ENCODE results near the gene TRPC4.

The TRPC4 gene

DNA sequence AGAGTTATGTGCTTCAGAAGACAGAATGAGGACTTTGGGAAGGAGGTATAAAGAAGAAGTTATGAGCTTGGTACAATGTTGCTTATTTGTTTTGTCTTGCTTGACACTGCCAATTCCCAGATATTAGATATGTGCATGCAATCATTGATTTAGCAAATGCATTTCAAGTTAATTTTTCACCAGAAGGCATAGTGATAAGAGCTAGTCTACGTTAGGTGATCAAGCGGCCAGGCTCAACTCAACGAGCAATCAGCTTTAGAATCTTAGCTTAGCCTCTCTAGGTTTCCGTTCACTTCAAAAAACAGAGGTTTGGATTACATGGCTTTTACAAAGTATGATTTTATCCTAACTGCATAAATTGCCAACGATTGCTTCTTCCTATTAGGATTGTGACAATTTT is 189.4 kb downstream of the TRPC4 start:
- Mint-ChIP-seq H3K36me3 (no peaks in the 10 kb centered on the region), H3K4me1 (no peaks in the 10 kb centered on the region), H3K4me3 (no peak overlapping the region), H3K9me3 (no peaks in the 10 kb centered on the region), H3K27me3 (no peaks in the 10 kb centered on the region), H3K27ac (no peak overlapping the region)
- no peak for ATAC-seq (replicated peaks)
- DNase-seq = no peak

DNA sequence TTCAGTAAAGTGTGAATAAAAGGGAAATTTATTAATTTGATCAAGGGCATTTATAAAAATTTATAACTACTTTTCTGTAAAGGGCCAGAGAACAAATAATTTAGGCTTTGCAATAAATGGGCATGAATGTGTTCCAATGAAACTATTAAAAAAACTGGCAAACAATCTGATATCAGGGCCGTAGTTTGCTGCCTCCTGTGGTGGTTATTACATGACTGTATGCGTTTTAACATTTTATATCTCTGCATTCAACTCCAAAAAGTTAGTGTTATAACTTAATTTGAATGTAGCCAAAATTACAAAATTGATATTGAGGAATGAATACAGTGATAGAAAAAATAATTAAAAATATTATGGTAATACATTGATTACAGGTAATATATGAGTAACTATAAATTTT is 190.5 kb downstream of the TRPC4 start:
- ATAC-seq (replicated peaks) (no peak), DNase-seq (no peak)
- no peak overlapping the region for H3K27ac Mint-ChIP-seq
- H3K4me1 Mint-ChIP-seq = no peaks in the 10 kb centered on the region
- H3K36me3 Mint-ChIP-seq = no peaks in the 10 kb centered on the region
- H3K27me3 Mint-ChIP-seq = no peaks in the 10 kb centered on the region
- H3K4me3 Mint-ChIP-seq = no peak overlapping the region
- no peaks in the 10 kb centered on the region for H3K9me3 Mint-ChIP-seq

GRCh38 chr13:37669845-37670244 is 199.7 kb downstream of the TRPC4 start:
- DNase-seq = no peak
- H3K27ac Mint-ChIP-seq = no peak overlapping the region
- no peaks in the 10 kb centered on the region for H3K36me3 Mint-ChIP-seq
- no peaks in the 10 kb centered on the region for H3K27me3 Mint-ChIP-seq
- H3K9me3 Mint-ChIP-seq = peaks cover 0 to 6% of the 10 kb centered on the region in 2 donors
- ATAC-seq (replicated peaks) = no peak
- no peak overlapping the region for H3K4me3 Mint-ChIP-seq
- no peaks in the 10 kb centered on the region for H3K4me1 Mint-ChIP-seq

DNA sequence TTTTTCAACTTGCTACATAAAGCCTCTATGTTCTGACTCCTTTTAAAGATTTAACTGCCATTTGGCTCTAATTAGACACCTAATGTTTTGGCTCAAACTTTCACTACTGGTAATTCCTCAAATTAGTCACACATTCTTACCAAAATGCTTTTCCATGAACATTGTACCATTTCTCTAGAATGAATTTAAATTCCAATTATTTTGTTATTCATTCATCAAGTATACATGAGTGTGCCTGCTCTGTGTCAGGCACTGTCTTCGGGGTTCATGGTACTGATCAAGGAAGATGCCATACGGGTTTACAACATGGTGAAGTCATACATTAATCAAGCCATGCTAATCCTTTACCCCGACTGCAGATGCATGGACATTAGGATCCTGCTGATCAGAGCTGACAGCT is 201.9 kb downstream of the TRPC4 start:
- Mint-ChIP-seq H3K4me1 (no peaks in the 10 kb centered on the region), H3K27me3 (no peaks in the 10 kb centered on the region), H3K36me3 (no peaks in the 10 kb centered on the region), H3K4me3 (no peak overlapping the region), H3K27ac (no peak overlapping the region), H3K9me3 (peaks cover 0 to 6% of the 10 kb centered on the region in 2 donors)
- no peak for ATAC-seq (replicated peaks)
- DNase-seq = no peak

GRCh38 chr13:37666036-37666435 is 203.5 kb downstream of the TRPC4 start:
- Mint-ChIP-seq H3K36me3 (no peaks in the 10 kb centered on the region), H3K27ac (no peak overlapping the region), H3K27me3 (no peaks in the 10 kb centered on the region), H3K9me3 (peaks cover 0 to 6% of the 10 kb centered on the region in 2 donors), H3K4me1 (no peaks in the 10 kb centered on the region), H3K4me3 (no peak overlapping the region)
- ATAC-seq (replicated peaks) (no peak), DNase-seq (no peak)

DNA sequence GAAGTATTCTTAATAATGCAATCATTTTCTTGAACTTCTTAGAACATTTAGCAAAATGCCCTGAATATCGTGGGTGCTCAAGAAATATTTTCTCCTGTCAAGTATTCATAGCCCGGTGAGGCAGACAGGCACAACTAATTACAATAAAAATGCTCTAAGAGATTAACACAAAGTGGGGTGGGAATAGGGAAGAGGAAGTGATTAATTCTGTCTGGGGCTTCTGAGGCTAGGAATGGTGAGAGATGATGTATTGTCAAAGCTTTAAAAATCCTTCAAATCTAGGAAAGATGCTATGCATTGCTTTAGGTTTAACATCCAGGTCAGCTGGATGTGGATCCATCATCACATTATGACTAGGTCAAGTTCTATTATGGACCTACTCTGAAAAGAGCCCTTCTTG is 204.2 kb downstream of the TRPC4 start:
- no peak overlapping the region for H3K27ac Mint-ChIP-seq
- no peak overlapping the region for H3K4me3 Mint-ChIP-seq
- H3K36me3 Mint-ChIP-seq = no peaks in the 10 kb centered on the region
- no peaks in the 10 kb centered on the region for H3K27me3 Mint-ChIP-seq
- H3K9me3 Mint-ChIP-seq = peaks cover 0 to 6% of the 10 kb centered on the region in 2 donors
- ATAC-seq (replicated peaks) = no peak
- no peak for DNase-seq
- no peaks in the 10 kb centered on the region for H3K4me1 Mint-ChIP-seq

DNA sequence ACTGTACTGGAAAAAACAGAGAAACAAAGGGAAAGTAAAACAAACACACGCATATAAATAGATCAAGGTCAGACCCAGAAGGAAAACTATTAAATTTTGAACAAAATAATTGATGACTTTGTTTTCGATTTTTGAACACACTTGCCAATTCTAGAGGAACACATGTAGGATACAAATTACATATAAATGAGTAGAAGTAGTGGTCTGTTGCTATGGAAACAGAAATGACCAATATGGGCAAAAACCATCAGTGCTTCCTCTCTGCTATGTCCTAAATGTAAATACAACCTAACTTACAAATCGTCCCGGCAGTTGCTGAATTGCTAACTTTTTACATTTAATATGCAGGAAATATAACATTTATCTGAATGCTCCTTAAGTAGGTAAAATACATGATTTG is 205.8 kb downstream of the TRPC4 start:
- peaks cover 0 to 6% of the 10 kb centered on the region in 2 donors for H3K9me3 Mint-ChIP-seq
- DNase-seq (no peak), ATAC-seq (replicated peaks) (no peak)
- H3K4me1 Mint-ChIP-seq = no peaks in the 10 kb centered on the region
- no peak overlapping the region for H3K27ac Mint-ChIP-seq
- H3K4me3 Mint-ChIP-seq = no peak overlapping the region
- no peaks in the 10 kb centered on the region for H3K36me3 Mint-ChIP-seq
- no peaks in the 10 kb centered on the region for H3K27me3 Mint-ChIP-seq

- Mint-ChIP-seq H3K9me3 (peaks cover 0 to 6% of the 10 kb centered on the region in 2 donors), H3K36me3 (no peaks in the 10 kb centered on the region), H3K27ac (no peak overlapping the region), H3K27me3 (no peaks in the 10 kb centered on the region), H3K4me3 (no peak overlapping the region), H3K4me1 (no peaks in the 10 kb centered on the region)
- no peak for ATAC-seq (replicated peaks)
- DNase-seq = no peak
Measured at GRCh38 chr13:37662624-37663023, 206.9 kb downstream of the TRPC4 start.

DNA sequence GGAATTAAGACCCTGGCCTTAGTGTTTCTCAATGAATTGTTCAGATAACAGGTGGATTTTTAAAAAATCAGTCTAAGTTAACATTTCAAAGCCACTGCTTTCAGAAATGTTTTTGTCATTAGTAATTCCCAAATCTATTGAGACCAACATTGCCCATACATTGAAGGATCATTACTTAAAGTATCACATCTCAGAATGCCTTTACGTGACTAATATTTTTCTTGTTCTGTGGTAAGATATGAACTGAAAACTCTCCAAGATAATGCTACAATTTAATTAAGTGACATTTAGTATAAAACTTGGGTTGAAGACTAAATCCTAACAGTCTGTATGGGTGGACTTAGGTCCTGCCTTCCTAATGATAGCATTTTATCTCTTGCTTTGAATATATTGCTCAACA is 211.6 kb downstream of the TRPC4 start:
- H3K27ac Mint-ChIP-seq = no peak overlapping the region

DNA sequence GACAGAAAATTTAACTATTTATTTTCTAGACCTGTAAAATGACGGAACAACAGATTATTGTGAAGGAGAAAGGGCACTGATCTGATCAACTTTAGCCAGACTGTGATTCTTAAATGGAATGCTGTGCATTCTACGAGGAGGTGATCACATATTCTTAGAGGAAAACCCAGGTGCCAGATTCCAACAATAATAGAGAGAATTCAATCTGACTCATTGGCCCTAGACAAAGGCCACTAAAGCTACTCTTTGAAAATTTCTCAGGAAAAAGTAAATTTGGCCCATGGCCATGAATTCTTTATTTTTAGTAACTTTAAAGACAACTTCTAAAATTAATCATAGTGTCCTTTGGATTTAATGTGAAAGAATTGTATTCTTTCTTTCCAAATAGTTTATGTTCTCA is 212.4 kb downstream of the TRPC4 start:
- Mint-ChIP-seq H3K4me1 (no peaks in the 10 kb centered on the region), H3K4me3 (no peak overlapping the region), H3K27me3 (no peaks in the 10 kb centered on the region), H3K36me3 (no peaks in the 10 kb centered on the region), H3K27ac (no peak overlapping the region), H3K9me3 (no peaks in the 10 kb centered on the region)
- DNase-seq (no peak), ATAC-seq (replicated peaks) (no peak)

More for the DNA sequence above, 211.6 kb downstream of the TRPC4 start:
- ATAC-seq (replicated peaks) (no peak), DNase-seq (no peak)
- Mint-ChIP-seq H3K9me3 (no peaks in the 10 kb centered on the region), H3K36me3 (no peaks in the 10 kb centered on the region), H3K4me3 (no peak overlapping the region), H3K4me1 (no peaks in the 10 kb centered on the region), H3K27me3 (no peaks in the 10 kb centered on the region)

DNA sequence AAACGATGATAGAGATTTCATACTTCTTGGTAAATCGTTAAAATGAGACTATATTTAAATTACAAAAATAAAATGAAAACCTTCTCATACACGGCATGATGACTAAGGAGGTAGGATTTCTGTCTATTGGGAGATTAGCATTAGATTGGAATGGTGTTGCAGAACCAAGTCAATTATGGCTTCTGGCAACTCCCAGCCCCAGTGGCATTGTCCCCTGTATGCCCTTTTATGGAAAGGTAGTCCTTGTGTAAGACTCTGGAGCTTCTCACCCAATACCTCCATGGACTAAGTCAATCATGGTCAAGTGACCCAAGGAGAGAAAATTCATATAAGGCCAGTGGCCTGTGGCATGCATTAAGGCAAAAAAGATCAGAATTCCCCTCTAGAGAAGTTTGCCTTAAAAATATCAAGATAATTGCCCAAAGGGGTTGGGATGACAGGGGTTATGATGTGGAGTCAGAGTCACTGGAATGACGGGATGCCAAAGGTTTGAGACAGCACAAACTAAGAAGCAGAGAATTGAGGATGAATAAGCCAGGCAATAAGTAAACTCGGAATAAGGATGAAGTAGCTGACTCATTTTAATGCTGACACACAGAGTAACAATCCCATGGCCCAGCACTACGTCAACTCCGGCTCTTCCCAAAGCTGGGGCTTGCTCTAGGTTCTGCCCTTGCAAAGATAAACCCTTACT is 213.2 kb downstream of the TRPC4 start:
- no peak for DNase-seq
- ATAC-seq (replicated peaks) = no peak
- no peaks in the 10 kb centered on the region for H3K27me3 Mint-ChIP-seq
- no peaks in the 10 kb centered on the region for H3K9me3 Mint-ChIP-seq
- H3K27ac Mint-ChIP-seq = no peak overlapping the region
- H3K4me3 Mint-ChIP-seq = no peak overlapping the region
- no peaks in the 10 kb centered on the region for H3K4me1 Mint-ChIP-seq
- no peaks in the 10 kb centered on the region for H3K36me3 Mint-ChIP-seq

GRCh38 chr13:37652596-37652995 is 217.0 kb downstream of the TRPC4 start:
- no peak overlapping the region for H3K27ac Mint-ChIP-seq
- H3K4me3 Mint-ChIP-seq = no peak overlapping the region
- no peaks in the 10 kb centered on the region for H3K4me1 Mint-ChIP-seq
- DNase-seq (no peak), ATAC-seq (replicated peaks) (no peak)
- H3K9me3 Mint-ChIP-seq = no peaks in the 10 kb centered on the region
- no peaks in the 10 kb centered on the region for H3K36me3 Mint-ChIP-seq
- H3K27me3 Mint-ChIP-seq = no peaks in the 10 kb centered on the region

DNA sequence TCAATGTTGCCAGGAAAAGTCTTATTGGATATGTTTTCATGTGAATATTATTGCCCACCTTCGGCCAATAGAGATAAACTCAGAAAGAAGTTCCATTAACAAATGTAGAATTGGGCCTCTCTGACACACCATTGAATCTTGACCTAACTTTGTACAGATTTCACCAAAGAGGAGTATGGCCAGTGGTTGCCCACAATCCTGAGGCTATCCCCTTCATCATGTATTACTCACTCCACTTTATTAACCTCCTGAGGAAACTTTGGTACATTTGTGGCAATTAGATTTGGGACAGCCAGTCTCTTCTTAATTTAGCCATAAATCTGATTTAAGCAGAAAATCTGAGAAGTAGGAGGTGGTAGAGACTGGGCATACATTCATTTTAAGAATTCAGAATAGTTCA is 217.7 kb downstream of the TRPC4 start:
- Mint-ChIP-seq H3K4me3 (no peak overlapping the region), H3K27ac (no peak overlapping the region), H3K4me1 (no peaks in the 10 kb centered on the region), H3K36me3 (no peaks in the 10 kb centered on the region), H3K27me3 (no peaks in the 10 kb centered on the region), H3K9me3 (no peaks in the 10 kb centered on the region)
- ATAC-seq (replicated peaks) = no peak
- no peak for DNase-seq

- DNase-seq (no peak), ATAC-seq (replicated peaks) (no peak)
- H3K4me3 Mint-ChIP-seq = no peak overlapping the region
Measured at GRCh38 chr13:37648609-37649008, 221.0 kb downstream of the TRPC4 start.

DNA sequence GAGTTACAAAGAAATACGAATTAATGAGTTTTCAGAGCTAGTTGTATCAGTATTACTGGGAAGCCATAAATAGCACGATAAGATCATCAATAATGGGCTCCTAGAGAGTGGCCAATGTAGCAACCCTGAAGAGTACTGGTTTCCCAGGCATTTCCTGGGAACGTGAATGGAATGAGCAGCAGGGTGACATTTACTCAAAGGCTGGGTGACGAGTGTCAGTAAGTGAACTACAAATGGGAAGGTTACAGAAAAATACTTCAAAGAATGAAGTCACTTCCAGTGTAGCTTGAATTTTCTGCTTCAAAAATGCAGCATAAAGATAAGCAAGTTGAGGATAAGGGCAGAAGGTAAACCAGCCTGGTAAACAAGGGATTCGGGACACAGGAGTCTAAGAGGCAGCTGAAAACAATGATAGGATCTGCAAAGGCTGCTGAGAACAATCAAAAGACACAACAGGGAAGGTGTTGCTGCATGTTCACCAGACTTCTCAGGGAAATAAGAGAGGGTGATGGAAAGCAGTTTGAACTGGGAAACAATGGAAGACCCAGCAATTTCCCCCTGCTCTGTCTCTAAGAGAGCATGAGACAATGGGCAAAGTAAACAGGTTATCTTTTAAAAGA is 222.4 kb downstream of the TRPC4 start:
- Mint-ChIP-seq H3K27me3 (no peaks in the 10 kb centered on the region), H3K9me3 (no peaks in the 10 kb centered on the region), H3K4me3 (no peak overlapping the region), H3K4me1 (no peaks in the 10 kb centered on the region), H3K36me3 (no peaks in the 10 kb centered on the region), H3K27ac (no peak overlapping the region)
- no peak for ATAC-seq (replicated peaks)
- DNase-seq = no peak

More at GRCh38 chr13:37648609-37649008, 221.0 kb downstream of the TRPC4 start:
- H3K36me3 Mint-ChIP-seq = no peaks in the 10 kb centered on the region
- no peaks in the 10 kb centered on the region for H3K4me1 Mint-ChIP-seq
- H3K27me3 Mint-ChIP-seq = no peaks in the 10 kb centered on the region
- no peaks in the 10 kb centered on the region for H3K9me3 Mint-ChIP-seq
- H3K27ac Mint-ChIP-seq = no peak overlapping the region

Data from stimulated activated naive B cell treated with anti-CD40 and anti-IgM and Interleukin-4, amounts not matched to agents 10 μg/mL and 1 μg/mL and 100 μg/mL, for 72 hours (primary cell).